Measurements from ENCODE around the gene FBRSL1. TPM values are rescaled to one million over a fixed set of nuclear protein-coding genes. Genes with fewer than 3 reads are reported as not detected.

Gene FBRSL1
- total and polyA plus RNA-seq, 2 donors from 2014 or later, result 23.8 to 44.7 TPM

- DNase-seq, result peak in 3 of 5 donors; percentile 40 to 63 (median 60)
- Histone ChIP-seq H3K9me3 (ENCODE audit: control insufficient read depth in 2 of 3, insufficient read depth in 1 of 3, low read length in 3 of 3) (no peaks in the 10 kb centered on the region), H3K4me1 (ENCODE audit: control insufficient read depth in 2 of 3, insufficient read depth in 2 of 3, low read depth in 1 of 3, low read length in 3 of 3) (no peaks in the 10 kb centered on the region), H3K27me3 (ENCODE audit: control insufficient read depth, insufficient read depth, low read length) (no peaks in the 10 kb centered on the region), H3K36me3 (ENCODE audit: control insufficient read depth in 2 of 3, insufficient read depth in 3 of 3, low read length in 3 of 3) (no peaks in the 10 kb centered on the region), H3K27ac (ENCODE audit: low read depth in 2 of 2, low read length in 2 of 2) (no peak overlapping the region), H3K9ac (ENCODE audit: low read length in 3 of 3) (no peak overlapping the region), H3K4me3 (ENCODE audit: low read length in 3 of 3) (no peak overlapping the region)
- TF ChIP-seq, protein P1, sequence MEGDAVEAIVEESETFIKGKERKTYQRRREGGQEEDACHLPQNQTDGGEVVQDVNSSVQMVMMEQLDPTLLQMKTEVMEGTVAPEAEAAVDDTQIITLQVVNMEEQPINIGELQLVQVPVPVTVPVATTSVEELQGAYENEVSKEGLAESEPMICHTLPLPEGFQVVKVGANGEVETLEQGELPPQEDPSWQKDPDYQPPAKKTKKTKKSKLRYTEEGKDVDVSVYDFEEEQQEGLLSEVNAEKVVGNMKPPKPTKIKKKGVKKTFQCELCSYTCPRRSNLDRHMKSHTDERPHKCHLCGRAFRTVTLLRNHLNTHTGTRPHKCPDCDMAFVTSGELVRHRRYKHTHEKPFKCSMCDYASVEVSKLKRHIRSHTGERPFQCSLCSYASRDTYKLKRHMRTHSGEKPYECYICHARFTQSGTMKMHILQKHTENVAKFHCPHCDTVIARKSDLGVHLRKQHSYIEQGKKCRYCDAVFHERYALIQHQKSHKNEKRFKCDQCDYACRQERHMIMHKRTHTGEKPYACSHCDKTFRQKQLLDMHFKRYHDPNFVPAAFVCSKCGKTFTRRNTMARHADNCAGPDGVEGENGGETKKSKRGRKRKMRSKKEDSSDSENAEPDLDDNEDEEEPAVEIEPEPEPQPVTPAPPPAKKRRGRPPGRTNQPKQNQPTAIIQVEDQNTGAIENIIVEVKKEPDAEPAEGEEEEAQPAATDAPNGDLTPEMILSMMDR (IDR thresholded peaks at IDR 0.05; ENCODE audit: borderline replicate concordance, extremely low read depth, insufficient read depth), result no peak
- FAIRE-seq, result no peak
- intact Hi-C loops (cut with DNase I), result no loop called here
These were observed 60.3 kb downstream of the FBRSL1 start for GRCh38 chr12:132550014-132550802.

GRCh38 chr12:132550830-132551640 lies 61.1 kb downstream of the FBRSL1 start:
- Histone ChIP-seq H3K9ac (ENCODE audit: low read length in 3 of 3) (no peak overlapping the region), H3K27ac (ENCODE audit: low read depth in 2 of 2, low read length in 2 of 2) (no peak overlapping the region), H3K9me3 (ENCODE audit: control insufficient read depth in 2 of 3, insufficient read depth in 1 of 3, low read length in 3 of 3) (no peaks in the 10 kb centered on the region), H3K4me3 (ENCODE audit: low read length in 3 of 3) (no peak overlapping the region), H3K4me1 (ENCODE audit: control insufficient read depth in 2 of 3, insufficient read depth in 2 of 3, low read depth in 1 of 3, low read length in 3 of 3) (no peaks in the 10 kb centered on the region), H3K27me3 (ENCODE audit: control insufficient read depth, insufficient read depth, low read length) (no peaks in the 10 kb centered on the region), H3K36me3 (ENCODE audit: control insufficient read depth in 2 of 3, insufficient read depth in 3 of 3, low read length in 3 of 3) (no peaks in the 10 kb centered on the region)
- intact Hi-C loops (cut with DNase I), result no loop called here
- TF ChIP-seq, protein P1 (IDR thresholded peaks at IDR 0.05; ENCODE audit: borderline replicate concordance, extremely low read depth, insufficient read depth), result no peak
- no peak for FAIRE-seq
- DNase-seq, result no peak

DNA sequence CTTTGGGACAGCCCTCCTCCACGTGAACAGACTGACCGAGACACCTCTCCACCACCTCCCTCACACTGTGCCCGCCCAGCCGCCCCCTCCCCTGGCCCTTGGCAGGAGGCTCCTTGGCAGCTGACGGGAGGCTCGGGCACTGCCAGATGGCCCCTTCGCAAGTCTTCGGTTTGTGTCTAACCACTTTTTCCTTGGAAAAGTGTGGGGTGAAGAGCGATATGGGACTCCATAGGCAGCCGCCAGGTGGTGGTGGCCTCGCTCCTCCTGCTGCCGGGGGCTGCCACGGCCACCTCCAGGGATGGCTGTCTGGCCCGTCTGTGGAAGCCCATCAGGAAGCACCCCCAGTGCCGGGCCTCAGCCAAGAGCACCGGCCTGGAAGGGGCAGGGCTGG lies 61.7 kb downstream of the FBRSL1 start:
- Histone ChIP-seq H3K27me3 (ENCODE audit: control insufficient read depth, insufficient read depth, low read length) (no peaks in the 10 kb centered on the region), H3K27ac (ENCODE audit: low read depth in 2 of 2, low read length in 2 of 2) (no peak overlapping the region), H3K4me3 (ENCODE audit: low read length in 3 of 3) (no peak overlapping the region), H3K9ac (ENCODE audit: low read length in 3 of 3) (no peak overlapping the region), H3K36me3 (ENCODE audit: control insufficient read depth in 2 of 3, insufficient read depth in 3 of 3, low read length in 3 of 3) (no peaks in the 10 kb centered on the region), H3K9me3 (ENCODE audit: control insufficient read depth in 2 of 3, insufficient read depth in 1 of 3, low read length in 3 of 3) (no peaks in the 10 kb centered on the region), H3K4me1 (ENCODE audit: control insufficient read depth in 2 of 3, insufficient read depth in 2 of 3, low read depth in 1 of 3, low read length in 3 of 3) (no peaks in the 10 kb centered on the region)
- DNase-seq (no peak), FAIRE-seq (no peak)
- intact Hi-C loops (cut with DNase I), result no loop called here
- TF ChIP-seq, protein P1 (IDR thresholded peaks at IDR 0.05; ENCODE audit: borderline replicate concordance, extremely low read depth, insufficient read depth), result no peak
